GM21723 (cell line): ENCODE measurements around the gene STXBP5L.
"Not testable (repeated sequence)": the region's sequence is repeated elsewhere in the genome, so short reads cannot be mapped to it uniquely, and the experiment has no call there.

ENCODE experiments used
- ATAC-seq: cut with Tn5 transposase; IDR thresholded peaks from one replicate; pipeline ENCODE4 v1.9.1; 2021; ENCODE audit warnings: mild to moderate bottlenecking, moderate library complexity; ENCODE audit not compliant: unreplicated experiment

Gene STXBP5L

DNA sequence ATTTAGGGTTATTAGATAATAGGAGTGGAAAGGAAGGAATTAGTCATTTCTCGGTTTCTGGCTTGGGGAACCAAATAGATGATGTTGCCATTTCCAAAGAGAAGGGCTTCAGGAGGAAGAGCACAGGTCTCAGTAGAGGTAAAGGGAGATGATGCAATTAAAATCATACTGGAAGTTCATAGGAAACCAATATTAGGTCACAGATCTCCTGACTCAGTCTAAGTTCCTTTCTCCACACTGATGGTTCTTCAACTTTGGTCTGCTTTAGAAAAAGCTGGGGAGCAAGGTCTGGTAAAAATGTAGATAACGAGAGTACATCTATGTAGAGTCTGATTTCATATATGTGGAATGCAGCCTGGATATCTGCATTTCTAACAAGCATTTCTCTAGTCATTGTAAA, 506.9 kb downstream of the STXBP5L start:
- no peak for ATAC-seq

DNA sequence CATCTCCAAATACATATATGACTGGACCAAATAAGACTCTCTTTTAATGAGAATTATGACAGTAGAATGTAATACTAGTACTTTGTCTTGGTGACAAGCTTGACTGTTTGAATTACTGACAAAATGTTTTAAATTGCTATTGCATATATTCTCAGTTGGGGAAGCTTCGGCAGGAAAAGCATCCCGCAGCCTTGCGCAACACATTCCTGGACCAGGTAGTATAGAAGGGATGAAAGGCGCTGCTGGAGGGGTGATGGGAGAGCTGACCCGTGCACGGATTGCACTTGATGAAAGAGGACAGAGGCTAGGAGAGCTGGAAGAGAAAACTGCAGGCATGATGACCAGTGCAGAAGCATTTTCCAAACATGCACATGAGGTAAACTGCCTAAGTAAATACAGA, 510.2 kb downstream of the STXBP5L start:
- no peak for ATAC-seq

DNA sequence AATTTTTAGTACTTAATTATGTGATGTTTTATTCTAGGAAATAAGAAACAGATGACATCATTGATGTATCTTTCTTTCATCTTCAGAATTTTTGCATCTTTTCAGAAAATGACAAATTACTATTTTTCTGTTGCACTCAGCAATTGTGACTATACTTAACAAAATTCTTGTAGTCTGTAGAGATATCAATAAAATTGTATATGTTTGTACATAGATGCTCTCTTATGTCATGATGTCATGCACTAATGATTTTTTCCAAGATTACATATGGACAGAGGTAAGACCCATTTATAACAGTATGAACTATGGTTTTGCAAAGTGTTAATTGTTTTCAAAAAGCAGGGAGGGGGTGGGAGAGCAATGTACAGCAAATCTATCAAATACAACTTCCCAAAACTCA, 516.5 kb downstream of the STXBP5L start:
- no peak for ATAC-seq

DNA sequence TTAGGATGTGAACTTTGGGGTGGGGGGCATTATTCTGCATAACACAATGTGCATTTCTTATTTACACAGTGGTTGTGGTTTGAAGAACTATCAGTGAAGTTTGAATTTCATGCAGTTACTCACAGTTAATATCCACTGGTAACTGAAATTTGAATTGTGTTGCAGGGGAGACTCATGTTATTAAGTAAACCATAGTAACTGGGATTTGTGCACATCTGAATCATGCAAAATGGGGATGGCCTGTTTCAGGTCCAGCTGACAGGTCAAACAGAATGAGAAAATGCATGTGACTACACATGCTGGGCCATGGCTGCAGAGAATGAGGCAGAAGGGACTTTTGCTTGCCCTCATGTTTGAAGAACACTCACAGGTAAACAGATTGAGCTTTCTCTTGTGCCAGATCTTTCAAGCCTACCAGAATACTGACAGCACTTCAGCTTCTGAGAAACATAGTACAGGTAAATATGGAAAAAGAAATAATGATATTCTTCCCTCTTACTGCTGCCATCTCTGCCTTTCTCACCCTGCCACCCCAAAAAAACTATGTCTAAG, 522.7 kb downstream of the STXBP5L start:
- ATAC-seq: no peak

DNA sequence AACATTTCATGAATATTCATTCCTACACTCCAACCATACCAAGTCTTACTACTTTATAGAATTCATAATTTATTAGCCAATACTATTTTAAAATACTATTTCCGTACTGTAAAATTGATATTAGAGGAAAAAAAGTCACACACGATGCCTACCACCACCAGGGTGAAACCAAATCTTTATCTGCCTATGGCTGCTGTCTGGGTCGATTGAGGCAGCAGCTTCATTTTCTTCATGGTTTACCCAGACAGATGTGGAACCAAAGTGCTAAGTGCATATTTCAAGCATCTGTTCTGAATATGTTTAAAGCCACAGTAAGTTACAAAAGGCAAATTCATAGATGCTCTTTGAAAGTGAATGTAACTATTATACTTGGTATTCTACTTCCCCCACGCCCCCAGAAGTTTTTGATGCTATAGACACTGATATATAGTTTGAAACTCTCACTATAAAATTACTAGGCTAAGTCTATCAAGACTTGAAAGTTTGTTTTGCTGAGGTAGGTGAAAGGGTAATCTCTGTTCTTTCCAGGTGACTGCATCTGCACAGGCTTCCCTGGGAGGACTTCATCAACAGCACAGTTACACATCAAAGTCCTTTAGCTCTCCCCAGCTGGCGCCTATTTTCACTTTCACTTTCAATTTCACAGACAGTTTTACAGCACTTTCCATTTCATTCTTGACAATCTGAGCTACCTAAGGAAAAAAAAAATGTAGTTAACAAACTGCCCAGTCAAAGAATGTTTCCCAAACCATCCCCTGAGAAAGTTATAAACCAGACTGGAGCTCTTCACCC, 523.9 kb downstream of the STXBP5L start:
- ATAC-seq: peak; percentile 93

DNA sequence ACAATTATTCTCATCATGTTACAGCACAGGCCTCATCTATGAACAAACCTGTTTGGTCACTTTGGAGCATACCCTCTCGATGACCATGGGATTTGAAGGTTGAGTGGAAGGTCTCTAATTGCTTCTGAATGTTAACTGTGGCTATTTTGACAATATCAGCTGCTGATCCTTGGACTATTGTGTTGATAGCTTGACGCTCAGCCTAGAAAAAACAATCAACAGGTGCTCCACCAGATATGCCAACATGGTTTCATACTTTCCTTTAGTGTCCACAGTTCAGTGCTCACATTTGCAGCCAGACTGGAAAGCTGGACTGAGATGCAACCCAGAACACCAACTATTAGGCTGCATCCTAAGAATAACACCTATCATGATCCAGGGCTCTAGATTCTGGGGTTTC, 528.1 kb downstream of the STXBP5L start:
- ATAC-seq: no peak

DNA sequence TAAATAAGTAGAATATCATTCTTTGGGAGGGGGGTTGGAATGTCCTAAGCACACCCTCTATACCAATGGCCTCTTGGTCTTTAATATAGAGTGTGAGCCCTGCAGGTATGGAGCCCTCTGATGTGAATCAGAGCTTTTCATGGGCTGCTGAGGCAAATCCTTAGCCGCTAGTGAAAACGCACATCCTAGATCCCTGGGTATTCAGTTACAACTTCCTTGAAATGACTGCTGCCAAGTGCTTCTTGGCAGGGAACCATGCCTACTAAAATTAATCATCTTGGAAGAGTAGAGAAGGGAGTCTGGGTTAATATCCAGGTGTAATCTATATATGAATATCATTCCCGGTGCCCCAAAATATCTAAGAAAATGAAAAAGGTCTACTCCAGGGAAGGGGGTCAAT, 528.6 kb downstream of the STXBP5L start:
- ATAC-seq: no peak

DNA sequence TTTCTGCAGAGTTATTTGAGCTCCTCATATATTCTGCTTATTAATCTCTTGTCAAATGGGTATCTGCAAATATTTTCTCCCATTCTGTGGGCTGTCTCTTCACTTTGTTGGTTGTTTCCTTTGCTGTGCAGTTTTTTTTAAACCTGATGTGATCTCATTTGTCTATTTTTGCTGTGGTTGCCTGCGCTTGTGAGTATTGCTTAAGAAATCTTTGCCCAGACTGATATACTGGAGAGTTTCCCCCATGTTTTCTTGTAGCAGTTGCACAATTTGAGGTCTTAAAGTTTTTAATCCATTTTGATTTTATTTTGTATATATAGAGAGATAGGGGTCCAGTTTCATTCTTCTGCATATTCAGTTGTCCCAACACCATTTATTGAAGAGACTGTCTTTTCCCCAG, 535.5 kb downstream of the STXBP5L start:
- ATAC-seq: no peak

DNA sequence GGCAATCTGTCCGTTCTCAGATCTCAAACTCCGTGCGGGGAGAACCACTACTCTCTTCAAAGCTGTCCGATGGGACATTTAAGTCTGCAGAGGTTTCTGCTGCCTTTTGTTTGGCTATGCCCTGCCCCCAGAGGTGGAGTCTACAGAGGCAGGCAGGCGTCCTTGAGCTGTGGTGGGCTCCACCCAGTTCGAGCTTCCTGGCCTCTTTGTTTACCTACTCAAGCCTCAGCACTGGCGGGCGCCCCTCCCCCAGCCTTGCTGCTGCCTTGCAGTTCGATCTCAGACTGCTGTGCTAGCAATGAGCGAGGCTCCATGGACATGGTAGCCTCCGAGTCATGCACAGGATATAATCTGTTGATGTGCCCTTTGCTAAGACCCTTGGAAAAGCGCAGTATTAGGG, 543.7 kb downstream of the STXBP5L start:
- ATAC-seq: not testable (repeated sequence)

DNA sequence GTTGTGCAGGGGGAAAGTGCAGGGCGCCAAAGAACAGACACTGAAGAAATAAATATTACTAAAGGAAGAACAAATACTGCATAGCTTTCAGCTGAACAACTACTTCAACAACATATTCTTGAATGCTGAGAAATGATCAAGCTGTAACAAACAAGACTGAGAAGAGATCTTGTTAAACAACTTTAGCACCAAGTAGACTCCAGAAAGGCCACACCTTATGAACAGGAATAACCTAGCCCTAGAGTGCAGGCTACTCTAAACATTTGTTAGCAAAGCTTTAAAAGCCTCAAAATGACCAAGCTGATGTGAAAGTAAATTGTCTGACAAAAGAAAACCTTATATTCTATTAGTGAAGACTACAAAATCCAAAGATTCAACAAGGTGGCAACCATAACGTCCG, 554.6 kb downstream of the STXBP5L start:
- ATAC-seq: no peak

DNA sequence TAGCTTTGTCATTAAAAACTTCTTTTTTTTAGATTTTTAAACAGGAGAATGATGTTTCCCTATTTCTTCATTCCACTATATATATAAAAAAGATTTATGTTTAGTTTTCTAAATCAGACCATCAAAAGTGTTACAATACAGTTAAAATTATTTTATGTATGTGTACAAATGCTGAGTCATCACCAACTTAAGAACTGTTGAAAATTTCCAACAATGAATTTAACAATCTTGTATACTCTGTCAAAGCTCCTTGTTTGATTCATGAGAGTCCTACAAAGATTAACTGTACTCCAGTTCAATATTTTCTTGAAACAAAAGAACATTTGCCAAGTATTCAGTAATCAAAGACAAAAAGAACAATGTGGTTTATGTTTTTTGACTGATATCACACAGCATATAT, 555.7 kb downstream of the STXBP5L start:
- ATAC-seq: no peak

DNA sequence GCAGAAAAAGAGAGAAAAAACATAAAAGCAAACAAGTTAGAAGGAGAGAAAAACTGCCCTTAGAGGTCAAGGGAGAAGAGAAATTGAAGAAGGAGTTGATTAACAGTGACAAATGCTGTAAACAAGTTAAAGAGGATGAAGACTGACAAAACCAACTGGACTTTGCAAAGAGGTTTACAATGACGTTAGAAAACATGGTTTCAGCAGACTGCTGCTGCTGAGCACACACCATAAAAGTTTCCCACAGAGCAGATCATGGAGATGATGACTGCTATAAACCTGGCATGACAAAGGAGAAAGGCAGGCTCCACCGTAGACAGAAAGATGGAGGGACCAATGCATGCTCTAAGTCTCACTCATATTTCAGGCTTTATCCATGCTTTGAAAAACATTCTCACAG, 559.1 kb downstream of the STXBP5L start:
- no peak for ATAC-seq

DNA sequence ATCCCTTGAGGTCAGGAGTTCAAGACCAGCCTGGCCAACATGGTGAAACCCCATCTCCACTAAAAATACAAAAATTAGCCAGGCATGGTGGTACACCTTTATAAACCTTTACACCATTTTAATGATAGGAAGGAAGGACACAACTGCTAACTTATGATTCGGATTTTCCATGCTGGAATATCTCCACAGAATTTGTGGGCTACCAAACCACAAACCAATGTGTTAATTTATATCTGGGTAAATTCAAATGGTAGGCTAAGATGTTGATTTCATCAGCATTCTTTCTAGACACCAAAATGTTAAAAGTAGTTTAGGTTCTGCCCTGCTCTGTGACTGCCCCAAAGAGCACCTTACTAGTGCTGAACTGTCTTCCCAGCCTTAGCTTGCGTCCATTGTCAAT, 565.0 kb downstream of the STXBP5L start:
- no peak for ATAC-seq
